ENCODE measurements around the gene SH3BP5L. TPM values are rescaled to one million over a fixed set of nuclear protein-coding genes. Genes with fewer than 3 reads are reported as not detected.

Gene SH3BP5L
- total and polyA plus RNA-seq, 2 of the 13 experiments (the other 11 are each of a cell fraction or from before 2014, with no cell fraction given) = 10.3 to 14.9 TPM

GRCh38 chr1:248862998-248863881 lies 37.5 kb upstream of the SH3BP5L start (continued):
- TF ChIP-seq ZNF543 (CRISPR knock-in tag; IDR thresholded peaks at IDR 0.05) (no peak), ZNF841 (CRISPR knock-in tag; IDR thresholded peaks at IDR 0.05; ENCODE audit: borderline replicate concordance) (no peak), ZNF569 (CRISPR knock-in tag; IDR thresholded peaks at IDR 0.05; ENCODE audit: borderline replicate concordance) (0 out of 2 replicates have a peak, but pooled peaks have one; percentile 38), NPAS2 (CRISPR knock-in tag; IDR thresholded peaks at IDR 0.05; ENCODE audit: borderline replicate concordance) (no peak), POLR2AphosphoS2 (IDR thresholded peaks at IDR 0.05; ENCODE audit: low read depth, low read length) (no peak), ZC3H13 (CRISPR knock-in tag; IDR thresholded peaks at IDR 0.05) (0 out of 2 replicates have a peak, but pooled peaks have one; percentile 31), SRSF1 (optimal IDR thresholded peaks at IDR 0.05; ENCODE audit: low read depth, low read length) (no peak), ZNF770 (CRISPR knock-in tag; IDR thresholded peaks at IDR 0.05) (peak; percentile 70), TEAD2 (CRISPR knock-in tag; IDR thresholded peaks at IDR 0.05) (no peak), ISX (CRISPR knock-in tag; conservative IDR thresholded peaks at IDR 0.05) (no peak), ZNF577 (CRISPR knock-in tag; IDR thresholded peaks at IDR 0.05; ENCODE audit: borderline replicate concordance, low read depth) (no peak), PHF20 (CRISPR knock-in tag; IDR thresholded peaks at IDR 0.05) (peak; percentile 36; the same call in 1 of the 2 replicates), ZNF678 (CRISPR knock-in tag; IDR thresholded peaks at IDR 0.05) (no peak), ZMYM2 (CRISPR knock-in tag; IDR thresholded peaks at IDR 0.05) (0 out of 2 replicates have a peak, but pooled peaks have one; percentile 23), ZC3H4 (CRISPR knock-in tag; IDR thresholded peaks at IDR 0.05; ENCODE audit: borderline replicate concordance) (no peak), MBNL3 (CRISPR knock-in tag; conservative IDR thresholded peaks at IDR 0.05) (no peak), ZNF367 (CRISPR knock-in tag; IDR thresholded peaks at IDR 0.05; ENCODE audit: borderline replicate concordance) (no peak), SNAI1 (CRISPR knock-in tag; IDR thresholded peaks at IDR 0.05; ENCODE audit: borderline replicate concordance) (no peak), CENPX (CRISPR knock-in tag; IDR thresholded peaks at IDR 0.05) (no peak), CBFB (CRISPR knock-in tag; IDR thresholded peaks at IDR 0.05) (peak; percentile 30; the same call in 1 of the 2 replicates), ZKSCAN8 (CRISPR knock-in tag; IDR thresholded peaks at IDR 0.05; ENCODE audit: borderline replicate concordance) (no peak), ELF4 (CRISPR knock-in tag; IDR thresholded peaks at IDR 0.05; ENCODE audit: borderline replicate concordance) (no peak), ATF6 (CRISPR knock-in tag; conservative IDR thresholded peaks at IDR 0.05) (no peak), ZNF34 (CRISPR knock-in tag; IDR thresholded peaks at IDR 0.05; ENCODE audit: borderline replicate concordance) (no peak), RARG (CRISPR knock-in tag; IDR thresholded peaks at IDR 0.05; ENCODE audit: low read depth) (no peak), POLR2G (IDR thresholded peaks at IDR 0.05; ENCODE audit: low read depth, low read length) (peak; percentile 87), ZNF781 (CRISPR knock-in tag; IDR thresholded peaks at IDR 0.05; ENCODE audit: borderline replicate concordance, not compliant biosample characterization) (peak; percentile 82)
